GM12892 (cell line): Measurements from ENCODE around the gene PLEKHA5.

Experiments used
- POLR2AphosphoS5 ChIP-seq: IDR thresholded peaks from 2 replicates; pipeline ENCODE4 v1.6.1; 2011; ENCODE audit warnings: low read depth, low read length, control low read depth
- TAF1 ChIP-seq: IDR thresholded peaks from 2 replicates; pipeline ENCODE4 v1.6.1; 2011; ENCODE audit warnings: low read depth, mild to moderate bottlenecking, control low read depth, low read length, borderline replicate concordance

DNA sequence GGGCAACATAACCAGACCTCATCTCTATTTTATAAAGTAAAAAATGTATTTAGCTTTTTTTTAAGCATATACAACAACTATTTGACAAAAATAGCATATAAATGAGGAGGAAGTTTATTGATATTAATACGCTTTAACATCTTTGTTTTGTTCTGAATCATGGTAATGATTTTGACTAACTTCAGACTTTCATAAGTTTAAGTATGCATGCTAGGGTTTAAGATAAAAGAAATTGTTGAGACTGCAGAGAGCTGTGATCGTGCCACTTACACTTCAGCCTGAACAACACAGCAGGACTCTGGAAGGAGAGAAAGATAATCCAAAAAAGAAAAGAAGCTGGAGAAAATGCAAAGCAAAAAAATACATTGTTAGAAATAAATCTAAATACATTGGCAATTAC is 221.8 kb downstream of the PLEKHA5 start:
- TF ChIP-seq TAF1: no peak
- TF ChIP-seq POLR2AphosphoS5: no peak
